Gastrocnemius medialis (tissue), 4 donors: ENCODE results near the gene GARRE1.

Experiments used
- CTCF ChIP-seq, 5 experiments: fragments of 450-650 bp in 3 of 5; fragments of 200-600 bp in 2 of 5; sonication (generic) in 2 of 5; IDR thresholded peaks in 4 of 5; conservative IDR thresholded peaks in 1 of 5; 1 replicate in 4 of 5; 2 replicates in 1 of 5; pipeline ENCODE4 v1.5.1; 2016 to 2019; ENCODE audit warnings: antibody characterized with exemption in 5 of 5, mild to moderate bottlenecking in 3 of 5, moderate library complexity in 3 of 5
- POLR2A ChIP-seq, 2 donors: fragments of 450-650 bp; IDR thresholded peaks; one replicate each; pipeline ENCODE4 v1.6.1; 2017; ENCODE audit warnings: antibody characterized with exemption in 2 of 2, mild to moderate bottlenecking in 2 of 2, moderate library complexity in 2 of 2

DNA sequence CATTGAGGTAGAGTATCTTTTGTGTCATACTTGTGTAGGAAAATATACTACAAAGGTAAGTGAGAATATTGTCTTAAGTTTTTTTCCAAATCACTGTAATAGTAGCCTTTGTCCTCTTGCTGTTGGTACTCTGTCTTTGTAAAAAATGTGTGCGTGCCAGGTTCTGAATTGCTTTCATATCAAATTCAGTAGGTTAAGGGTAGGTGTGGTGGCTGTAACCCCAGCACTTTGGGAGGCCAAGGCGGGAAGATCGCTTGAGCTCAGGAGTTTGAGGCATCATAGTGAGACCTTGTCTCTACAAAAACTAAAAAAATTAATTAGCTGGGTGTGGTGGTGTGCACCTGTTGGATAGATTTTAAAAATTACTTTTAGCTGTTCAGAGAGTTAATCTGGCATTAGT is 46.6 kb downstream of the GARRE1 start:
- TF ChIP-seq CTCF (IDR thresholded peaks at IDR 0.05 in 4 of 5, conservative IDR thresholded peaks at IDR 0.05 in 1 of 5): no peak
- no peak for TF ChIP-seq POLR2A (IDR thresholded peaks at IDR 0.05)
